GM23338 (cell line): Measurements from ENCODE around the gene MAP3K14. TPM values are rescaled to one million over a fixed set of nuclear protein-coding genes. Genes with fewer than 3 reads are reported as not detected.

Experiments used
- ATAC-seq: fragments of 200-7000 bp; cut with Tn5 transposase; 3 replicates; pipeline ENCODE4 v1.9.1; 2020
- DNase-seq: peaks from one replicate; pipeline ENCODE4 v3.0.0-alpha.2; 2015; ENCODE audit warnings: low spot score
- H2AFZ ChIP-seq: fragments of 200-600 bp; sonication (generic); 2 replicates; pipeline ENCODE4 v1.8.0; 2016; ENCODE audit warnings: antibody characterized with exemption, mild to moderate bottlenecking, moderate library complexity
- H3F3A ChIP-seq: fragments of 200-600 bp; sonication (generic); replicated peaks from 2 replicates; pipeline ENCODE4 v1.8.0; 2017; ENCODE audit warnings: antibody characterized with exemption, mixed run types, low read depth
- H3K27ac ChIP-seq: fragments of 200-600 bp; sonication (generic); 2 replicates; pipeline ENCODE4 v1.6.1; 2016; ENCODE audit warnings: low read depth
- H3K27me3 ChIP-seq: fragments of 200-600 bp; sonication (generic); 2 replicates; pipeline ENCODE4 v1.8.0; 2016; ENCODE audit warnings: mild to moderate bottlenecking, mixed run types, moderate library complexity; ENCODE audit not compliant: insufficient read depth
- H3K36me3 ChIP-seq: fragments of 200-600 bp; sonication (generic); 2 replicates; pipeline ENCODE4 v1.8.0; 2016; ENCODE audit warnings: mild to moderate bottlenecking; ENCODE audit not compliant: insufficient read depth
- H3K4me1 ChIP-seq: fragments of 200-600 bp; sonication (generic); 2 replicates; pipeline ENCODE4 v1.8.0; 2016; ENCODE audit warnings: mild to moderate bottlenecking, moderate library complexity; ENCODE audit not compliant: insufficient read depth
- H3K4me2 ChIP-seq: fragments of 200-600 bp; sonication (generic); 2 replicates; pipeline ENCODE4 v1.7.1; 2017; ENCODE audit warnings: mixed run types
- H3K4me3 ChIP-seq: fragments of 200-600 bp; sonication (generic); 2 replicates; pipeline ENCODE4 v1.6.1; 2016; ENCODE audit warnings: mixed run types
- H3K79me2 ChIP-seq: fragments of 200-600 bp; sonication (generic); replicated peaks from 2 replicates; pipeline ENCODE4 v1.8.0; 2017; ENCODE audit warnings: mild to moderate bottlenecking; ENCODE audit not compliant: insufficient read depth
- H3K9me2 ChIP-seq: fragments of 200-600 bp; sonication (generic); 2 replicates; pipeline ENCODE4 v1.8.0; 2017; ENCODE audit not compliant: insufficient read depth
- H4K20me1 ChIP-seq: fragments of 200-600 bp; sonication (generic); replicated peaks from 2 replicates; pipeline ENCODE4 v1.8.0; 2017; ENCODE audit warnings: mild to moderate bottlenecking; ENCODE audit not compliant: insufficient read depth
- H3K27ac Mint-ChIP-seq: 2 replicates; pipeline ENCODE4 v1.8.0; 2020; ENCODE audit warnings: inconsistent platforms, mild to moderate bottlenecking, moderate library complexity, mixed read lengths
- H3K27me3 Mint-ChIP-seq: 3 replicates; pipeline ENCODE4 v1.8.0; 2022; ENCODE audit warnings: low read depth, mild to moderate bottlenecking, moderate library complexity, mixed read lengths, inconsistent platforms; ENCODE audit not compliant: insufficient read depth, poor library complexity
- H3K36me3 Mint-ChIP-seq: 3 replicates; pipeline ENCODE4 v1.8.0; 2021; ENCODE audit warnings: low read depth, mild to moderate bottlenecking, inconsistent platforms, moderate library complexity, mixed read lengths
- H3K4me1 Mint-ChIP-seq: 3 replicates; pipeline ENCODE4 v1.8.0; 2020; ENCODE audit warnings: mild to moderate bottlenecking, inconsistent platforms, mixed read lengths
- H3K4me3 Mint-ChIP-seq: 3 replicates; pipeline ENCODE4 v1.8.0; 2021; ENCODE audit warnings: moderate library complexity, mild to moderate bottlenecking, inconsistent platforms, mixed read lengths
- H3K9me3 Mint-ChIP-seq: 3 replicates; pipeline ENCODE4 v1.8.0; 2020; ENCODE audit warnings: moderate library complexity, mild to moderate bottlenecking, inconsistent platforms, mixed read lengths
- CREB1 ChIP-seq: fragments of 250-450 bp; sonication (Bioruptor Pico); IDR thresholded peaks from 2 replicates; pipeline ENCODE4 v1.5.0; 2020; ENCODE audit warnings: low read depth, mild to moderate bottlenecking, moderate library complexity
- CTCF ChIP-seq, 2 experiments: fragments of 200-600 bp in 1 of 2; sonication (generic) in 1 of 2; conservative IDR thresholded peaks; 2 replicates each; pipeline versions ENCODE4 v1.5.1 to v1.6.1; 2016 to 2017; ENCODE audit warnings: antibody characterized with exemption in 2 of 2, low read depth in 2 of 2, mild to moderate bottlenecking in 2 of 2, moderate library complexity in 1 of 2
- ETS1 ChIP-seq: IDR thresholded peaks from 2 replicates; pipeline ENCODE4 v1.6.1; 2016; ENCODE audit warnings: antibody characterized with exemption
- EZH2 ChIP-seq: fragments of 200-600 bp; sonication (generic); IDR thresholded peaks from one replicate; pipeline ENCODE4 v1.8.0; 2017; ENCODE audit warnings: antibody characterized with exemption, mild to moderate bottlenecking, low read depth; ENCODE audit not compliant: unreplicated experiment
- JUNB ChIP-seq: IDR thresholded peaks from one replicate; pipeline ENCODE4 v1.6.1; 2016; ENCODE audit warnings: antibody characterized with exemption; ENCODE audit not compliant: unreplicated experiment
- NANOG ChIP-seq: IDR thresholded peaks from 2 replicates; pipeline ENCODE4 v1.6.1; 2016; ENCODE audit warnings: antibody characterized with exemption, borderline replicate concordance
- REST ChIP-seq: IDR thresholded peaks from one replicate; pipeline ENCODE4 v1.6.1; 2018; ENCODE audit warnings: antibody characterized with exemption; ENCODE audit not compliant: unreplicated experiment
- STAT1 ChIP-seq: IDR thresholded peaks from one replicate; pipeline ENCODE4 v1.6.1; 2016; ENCODE audit warnings: antibody characterized with exemption; ENCODE audit not compliant: unreplicated experiment
- ZNF114 ChIP-seq: fragments of 250-450 bp; sonication (Bioruptor Pico); IDR thresholded peaks from 2 replicates; pipeline ENCODE4 v1.5.0; 2020; ENCODE audit warnings: mild to moderate bottlenecking, moderate library complexity
- polyA plus RNA-seq: library from polyadenylated mRNA; unstranded; fragments of >200 nt; fragmentation: Nextera tagmentation; extraction: Ambion mirVana; gene quantifications from 2 replicates; pipeline ENCODE4 v1.2.1, GENCODE V29; 2016
- total RNA-seq: library from RNA; depleted of rRNA; stranded (reverse); fragments of >200 nt; shearing (Covaris generic); gene quantifications from 2 replicates; pipeline ENCODE4 v1.2.3, GENCODE V29; 2014

MAP3K14 gene
- total and polyA plus RNA-seq, 2 experiments from 2014 or later, result 1.3 to 4.9 TPM

- TF ChIP-seq REST (no peak), ZNF114 (CRISPR knock-in tag) (no peak), CREB1 (CRISPR knock-in tag) (no peak), ETS1 (no peak), STAT1 (no peak), CTCF (conservative IDR thresholded peaks at IDR 0.05; ENCODE audit: low read depth in 2 of 2) (no peak), JUNB (no peak)
Observed at GRCh38 chr17:45225964-45226530, 90.8 kb downstream of the MAP3K14 start (continued).

GRCh38 chr17:45225051-45225700, 91.6 kb downstream of the MAP3K14 start:
- DNase-seq (no peak), ATAC-seq (no peak)
- H3K27ac ChIP-seq, result no peak overlapping the region
- no peaks in the 10 kb centered on the region; the same call in 2 of the 3 replicates for H3K9me3 Mint-ChIP-seq
- no peaks in the 10 kb centered on the region for H3K36me3 ChIP-seq
- no peaks in the 10 kb centered on the region for H3K36me3 Mint-ChIP-seq
- no peaks in the 10 kb centered on the region for H3K9me2 ChIP-seq
- peaks cover 30% of the 10 kb centered on the region for H3K4me1 ChIP-seq
- H3K27me3 ChIP-seq, result peaks cover 34% of the 10 kb centered on the region
- H3F3A ChIP-seq, result 0 out of 2 replicates have a peak, but pooled peaks cover 2% of the 10 kb centered on the region
- no peak overlapping the region for H3K4me3 ChIP-seq
- H3K27me3 Mint-ChIP-seq, result peaks cover 37% of the 10 kb centered on the region
- no peak for TF ChIP-seq ZNF114 (CRISPR knock-in tag)
- TF ChIP-seq NANOG, result no peak
- TF ChIP-seq CTCF (conservative IDR thresholded peaks at IDR 0.05; ENCODE audit: low read depth in 2 of 2), result no peak
- TF ChIP-seq EZH2, result no peak
- no peak for TF ChIP-seq JUNB
- TF ChIP-seq STAT1, result no peak
- H4K20me1 ChIP-seq, result no peaks in the 10 kb centered on the region
- no peak overlapping the region for H3K27ac Mint-ChIP-seq
- peaks cover 51% of the 10 kb centered on the region for H3K4me1 Mint-ChIP-seq
- no peak overlapping the region for H3K4me2 ChIP-seq
- H2AFZ ChIP-seq, result no peak overlapping the region
- no peaks in the 10 kb centered on the region for H3K79me2 ChIP-seq
- H3K4me3 Mint-ChIP-seq, result no peak overlapping the region
